Measurements from ENCODE around the gene PIK3C3.
"Not testable (repeated sequence)": the region's sequence is repeated elsewhere in the genome, so short reads cannot be mapped to it uniquely, and the experiment has no call there.

Gene PIK3C3

GRCh38 chr18:41965634-41966255 is 10.7 kb downstream of the PIK3C3 start:
- DNase-seq (ENCODE audit: low read depth in 2 of 2) = no peak

GRCh38 chr18:41966943-41967342 is 11.9 kb downstream of the PIK3C3 start:
- no peak for DNase-seq (ENCODE audit: low read depth in 2 of 2)

- DNase-seq (ENCODE audit: low read depth in 2 of 2) = no peak
These were observed 12.6 kb downstream of the PIK3C3 start for GRCh38 chr18:41967680-41968079.

- no peak for DNase-seq (ENCODE audit: low read depth in 2 of 2)
These were observed 14.8 kb downstream of the PIK3C3 start for GRCh38 chr18:41969881-41970280.

GRCh38 chr18:41972067-41972925 is 17.3 kb downstream of the PIK3C3 start:
- DNase-seq (ENCODE audit: low read depth in 2 of 2) = peak; percentile 25

- DNase-seq (ENCODE audit: low read depth in 2 of 2) = no peak
These were observed 18.9 kb downstream of the PIK3C3 start for GRCh38 chr18:41973983-41974382.

GRCh38 chr18:41974796-41975201 is 19.8 kb downstream of the PIK3C3 start:
- no peak for DNase-seq (ENCODE audit: low read depth in 2 of 2)

GRCh38 chr18:41975284-41975683 is 20.2 kb downstream of the PIK3C3 start:
- DNase-seq (ENCODE audit: low read depth in 2 of 2) = no peak

- DNase-seq (ENCODE audit: low read depth in 2 of 2) = no peak
These were observed 22.2 kb downstream of the PIK3C3 start for GRCh38 chr18:41977233-41977632.

GRCh38 chr18:41982942-41983660 is 28.1 kb downstream of the PIK3C3 start:
- no peak for DNase-seq (ENCODE audit: low read depth in 2 of 2)

GRCh38 chr18:41985914-41986313 is 30.9 kb downstream of the PIK3C3 start:
- DNase-seq (ENCODE audit: low read depth in 2 of 2) = no peak

GRCh38 chr18:41989508-41989907 is 34.5 kb downstream of the PIK3C3 start:
- no peak for DNase-seq (ENCODE audit: low read depth in 2 of 2)

- no peak for DNase-seq (ENCODE audit: low read depth in 2 of 2)
These were observed 37.0 kb downstream of the PIK3C3 start for GRCh38 chr18:41992066-41992465.

- DNase-seq (ENCODE audit: low read depth in 2 of 2) = no peak
These were observed 37.7 kb downstream of the PIK3C3 start for GRCh38 chr18:41992703-41993102.

- no peak for DNase-seq (ENCODE audit: low read depth in 2 of 2)
These were observed 38.1 kb downstream of the PIK3C3 start for GRCh38 chr18:41993151-41993550.

- no peak for DNase-seq (ENCODE audit: low read depth in 2 of 2)
These were observed 41.0 kb downstream of the PIK3C3 start for GRCh38 chr18:41996020-41996419.

- DNase-seq (ENCODE audit: low read depth in 2 of 2) = no peak
These were observed 44.7 kb downstream of the PIK3C3 start for GRCh38 chr18:41999751-42000150.

- no peak for DNase-seq (ENCODE audit: low read depth in 2 of 2)
These were observed 46.8 kb downstream of the PIK3C3 start for GRCh38 chr18:42001801-42002200.

- no peak for DNase-seq (ENCODE audit: low read depth in 2 of 2)
These were observed 49.6 kb downstream of the PIK3C3 start for GRCh38 chr18:42004653-42005052.

- DNase-seq (ENCODE audit: low read depth in 2 of 2) = no peak
These were observed 50.7 kb downstream of the PIK3C3 start for GRCh38 chr18:42005782-42006181.

- DNase-seq (ENCODE audit: low read depth in 2 of 2) = not testable (repeated sequence)
These were observed 54.4 kb downstream of the PIK3C3 start for GRCh38 chr18:42009457-42009856.

- no peak for DNase-seq (ENCODE audit: low read depth in 2 of 2)
These were observed 56.0 kb downstream of the PIK3C3 start for GRCh38 chr18:42011053-42011452.

- no peak for DNase-seq (ENCODE audit: low read depth in 2 of 2)
These were observed 63.8 kb downstream of the PIK3C3 start for GRCh38 chr18:42018831-42019230.

Data from fibroblast of skin of left quadriceps (primary cell).